GM21786 (cell line): ENCODE results near the gene TIGD7.

ENCODE experiments used
- ATAC-seq: cut with Tn5 transposase; IDR thresholded peaks from one replicate; pipeline ENCODE4 v1.9.1; 2021; ENCODE audit not compliant: unreplicated experiment

TIGD7 gene

DNA sequence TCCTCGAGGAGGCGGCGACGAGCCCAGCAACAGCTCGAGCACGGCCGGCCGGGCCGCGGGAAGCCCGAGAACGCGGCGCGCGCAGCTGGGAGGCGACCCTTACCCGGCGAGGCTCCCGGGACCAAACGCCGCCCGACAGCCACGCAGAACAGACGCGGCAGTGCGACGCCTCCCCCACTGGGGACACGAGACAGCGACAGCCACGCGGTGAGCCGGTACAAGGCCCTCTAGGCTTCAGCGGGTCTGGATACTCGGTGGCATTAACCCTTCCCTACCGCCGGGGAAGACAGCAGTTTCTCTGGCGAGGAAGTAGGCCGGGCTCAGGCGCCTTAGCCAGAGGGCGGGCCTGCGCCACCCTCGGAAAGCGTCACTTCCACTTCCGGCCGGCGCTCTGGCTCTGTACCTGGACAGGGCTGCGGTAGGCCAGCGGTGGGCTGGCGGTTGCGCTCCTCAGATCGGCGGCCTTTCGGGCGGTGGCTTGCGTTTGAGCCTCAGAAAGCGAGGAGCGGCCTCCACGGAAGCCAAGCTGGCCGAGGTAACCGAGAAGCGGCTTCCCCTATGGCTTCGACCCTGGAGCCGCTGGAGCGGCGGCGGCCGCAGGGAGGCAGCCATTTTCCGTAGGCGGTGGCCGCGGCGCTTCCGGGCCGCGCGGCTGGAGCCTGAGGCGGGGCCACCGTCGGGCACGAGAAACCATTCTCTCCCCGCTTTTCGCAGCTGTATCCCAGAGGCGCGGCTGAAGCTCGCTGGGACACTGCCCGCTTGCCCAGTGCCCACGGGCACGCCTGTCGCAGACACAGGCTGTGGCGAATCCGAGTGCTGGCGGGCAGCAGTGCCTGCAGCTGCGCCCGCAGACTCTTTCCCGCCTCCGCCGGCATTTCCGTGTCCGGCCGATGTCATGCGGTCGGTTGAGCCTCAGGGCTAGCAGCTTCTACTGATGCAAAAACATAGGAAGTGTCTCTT is at the start of gene TIGD7, which contains the start of gene ZNF75A:
Gene TIGD7 (minus strand): TSS at position 322 of the 960 bp plus-strand sequence. CDS start 4,816 bp downstream, outside the sequence.
Gene ZNF75A (plus strand): TSS at position 389 of the 960 bp plus-strand sequence. CDS start 2,932 bp downstream, outside the sequence.
- ATAC-seq = peak; percentile 95

DNA sequence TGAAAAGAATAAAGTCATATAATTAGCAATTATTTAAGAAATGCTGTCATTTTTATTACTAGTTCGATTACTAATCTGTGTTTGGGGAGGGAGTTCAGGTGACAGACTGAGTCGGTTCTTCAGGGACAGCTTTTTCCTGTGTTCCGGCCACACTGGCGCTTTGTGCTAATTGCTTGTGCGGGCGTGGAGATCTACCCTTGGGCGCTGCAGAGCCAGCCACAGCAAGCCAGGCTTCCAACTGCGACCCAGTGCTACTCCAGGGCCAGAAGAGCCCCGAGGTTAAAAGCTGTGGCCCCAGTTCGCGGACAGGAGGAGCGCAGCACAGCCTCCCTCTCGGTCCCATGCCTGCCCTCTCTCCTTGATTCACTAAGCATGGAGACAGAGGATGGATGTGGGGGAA is 43.9 kb upstream of the TIGD7 start:
- no peak for ATAC-seq

DNA sequence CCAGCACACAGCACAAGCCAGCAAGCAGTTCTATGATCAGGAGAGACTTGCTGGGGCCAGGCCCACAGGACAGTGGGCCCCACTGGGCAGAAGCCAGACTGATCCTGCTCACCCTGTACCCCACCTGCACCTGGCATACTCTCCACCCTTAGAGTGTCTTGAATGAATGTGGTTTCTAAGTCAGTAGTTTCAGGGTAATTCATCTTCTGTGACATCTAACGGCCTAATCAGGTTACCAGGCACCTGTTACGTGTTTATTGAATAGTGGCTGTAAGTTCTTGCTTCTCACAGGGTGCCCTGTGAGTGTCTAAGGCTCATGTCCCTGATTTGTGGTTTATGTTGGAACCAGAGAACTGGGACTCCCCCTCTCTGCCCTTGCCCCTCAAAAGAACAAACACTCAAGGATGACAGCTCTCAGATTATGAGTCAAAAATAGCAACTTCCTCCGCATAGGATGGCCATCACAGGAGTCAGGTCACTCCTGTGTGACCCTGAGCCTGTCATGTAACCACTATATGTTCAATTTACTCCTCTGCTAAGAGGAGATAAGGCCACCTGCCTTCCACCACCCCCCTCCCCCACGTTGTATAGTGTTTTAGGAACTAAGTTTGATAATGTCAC is 43.4 kb upstream of the TIGD7 start:
- no peak for ATAC-seq

DNA sequence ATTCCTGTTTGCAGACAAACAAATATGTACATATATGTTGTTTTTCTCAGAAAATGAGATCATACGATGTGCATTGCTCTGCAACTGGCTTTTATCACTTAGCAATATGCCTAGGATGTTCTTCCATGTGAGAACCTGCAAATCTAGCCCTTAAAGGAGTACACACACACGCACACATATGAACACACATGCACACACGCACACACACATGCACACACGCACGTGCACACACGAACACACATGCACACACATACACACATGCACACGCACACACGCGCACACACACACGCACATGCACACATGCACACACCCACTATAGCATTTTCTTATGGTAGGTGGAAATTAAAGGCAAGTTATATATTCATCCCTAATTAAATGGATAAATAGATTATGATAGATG is 42.4 kb upstream of the TIGD7 start:
- no peak for ATAC-seq

DNA sequence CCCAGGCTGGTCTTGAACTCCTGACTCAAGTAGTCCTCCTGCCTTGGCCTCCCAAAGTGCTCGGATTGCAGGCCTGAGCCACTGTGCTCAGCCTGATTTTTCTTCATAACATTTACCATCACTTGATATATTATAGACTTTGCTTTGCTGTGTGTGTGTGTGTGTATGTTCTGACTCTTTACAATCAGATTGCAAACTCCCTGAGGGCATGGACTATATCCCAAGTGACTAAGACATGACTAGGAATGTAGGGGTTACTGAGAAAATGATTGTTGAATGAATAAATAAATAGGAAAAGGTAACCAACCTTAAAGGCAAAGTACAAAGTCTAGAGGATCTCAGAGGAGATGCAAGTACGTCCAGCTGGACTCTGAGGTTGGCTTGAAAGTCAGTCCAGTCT is 40.8 kb upstream of the TIGD7 start:
- ATAC-seq = no peak

DNA sequence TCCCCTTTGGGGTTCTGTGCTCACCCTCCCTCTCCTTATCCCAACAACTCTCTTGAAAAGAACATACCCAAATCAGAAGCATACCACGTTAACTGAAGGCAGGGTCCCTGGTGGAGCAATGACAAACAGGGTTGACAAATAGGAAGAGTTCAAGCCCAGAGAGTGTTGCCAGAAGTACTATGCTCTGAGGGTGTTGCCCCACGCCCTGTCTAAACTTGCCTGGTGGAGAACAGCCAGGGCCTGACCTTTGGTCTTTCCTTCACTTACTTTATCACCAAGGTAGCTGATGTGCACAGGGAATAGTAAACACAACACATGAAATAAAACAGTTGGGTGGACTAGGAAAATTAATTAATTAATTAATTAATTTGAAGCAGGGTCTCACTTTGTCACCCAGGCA is 23.4 kb upstream of the TIGD7 start:
- ATAC-seq = no peak

DNA sequence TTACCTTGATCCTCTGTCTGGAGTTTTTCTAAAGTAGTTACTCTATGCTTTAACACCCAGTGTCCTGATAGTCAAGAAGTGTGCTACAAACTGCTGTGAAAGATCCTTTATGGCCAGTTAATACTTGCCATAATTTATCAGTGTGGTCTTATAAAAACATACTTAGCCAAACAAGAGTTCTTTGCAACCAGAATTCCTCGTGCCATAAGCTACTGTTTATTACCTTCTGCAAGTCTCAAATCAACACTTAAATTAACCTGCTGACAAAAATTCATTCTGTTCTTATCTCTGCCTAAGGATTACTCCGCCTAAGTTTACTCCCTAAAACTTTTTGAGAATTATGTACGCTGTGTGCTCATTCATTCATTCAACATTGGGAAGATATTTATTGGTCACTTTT is 22.9 kb upstream of the TIGD7 start:
- no peak for ATAC-seq

DNA sequence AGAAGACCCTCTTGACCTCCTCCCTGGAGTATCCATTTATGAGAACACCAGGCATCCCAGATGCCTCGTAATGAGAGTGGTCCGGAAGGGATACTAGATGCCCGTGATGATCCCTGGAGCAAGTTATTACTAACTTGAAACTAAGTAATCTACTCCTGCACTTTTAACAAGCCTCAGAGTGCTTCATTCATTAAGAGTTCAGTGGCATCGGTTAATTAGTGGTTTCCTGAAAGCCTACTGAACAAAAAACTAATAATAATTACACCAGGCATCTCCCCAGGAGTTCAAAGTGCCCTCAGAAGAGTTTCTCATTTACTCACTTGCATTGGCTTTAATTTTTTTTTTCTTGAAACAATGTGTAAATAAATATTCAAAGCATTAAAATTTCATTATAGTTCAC is 22.3 kb upstream of the TIGD7 start:
- ATAC-seq = no peak

GRCh38 chr16:3321816-3322215 is 16.6 kb upstream of the TIGD7 start:
- ATAC-seq = no peak

- ATAC-seq = no peak
These were observed 12.2 kb upstream of the TIGD7 start for GRCh38 chr16:3317315-3317999.

- ATAC-seq = no peak
These were observed 6.3 kb upstream of the TIGD7 start for GRCh38 chr16:3311496-3311895.

DNA sequence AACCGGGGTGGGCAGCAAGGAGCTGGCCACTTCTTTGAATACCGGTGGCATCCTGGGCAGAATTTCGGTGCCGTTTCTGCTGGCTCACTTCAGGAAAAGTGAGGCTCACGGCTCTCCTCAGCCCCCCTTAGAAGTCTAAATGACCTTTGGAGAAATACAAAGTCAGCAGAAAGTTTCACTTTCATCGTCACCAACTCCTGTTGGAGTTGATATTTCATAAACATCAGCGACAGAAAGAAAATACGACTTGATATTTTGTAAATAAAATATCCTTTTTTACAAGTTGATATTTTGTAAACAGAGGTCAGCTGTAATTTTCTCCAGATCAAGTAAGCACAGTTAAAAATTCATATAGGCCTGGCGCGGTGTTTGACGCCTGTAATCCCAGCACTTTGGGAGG is 848 bp upstream of the TIGD7 start:
- no peak for ATAC-seq

DNA sequence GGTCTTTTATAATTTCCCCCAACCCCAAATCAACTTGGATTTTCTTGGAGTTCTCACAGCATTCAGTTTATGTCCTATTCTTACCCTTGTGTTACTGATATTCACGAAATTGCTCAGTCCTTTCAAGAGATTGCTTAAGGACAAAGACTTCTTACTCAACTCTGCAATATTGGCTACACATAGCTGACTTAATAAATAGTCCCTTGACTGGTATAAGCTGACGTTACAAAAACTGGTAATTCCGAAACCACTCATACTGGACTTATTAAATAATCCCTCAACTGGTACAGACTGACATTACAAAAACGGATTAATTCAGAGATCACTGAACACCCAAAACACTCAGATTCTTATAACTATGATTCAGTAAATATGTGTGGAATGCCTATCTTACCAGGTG is 860 bp downstream of the TIGD7 start:
- no peak for ATAC-seq

GRCh38 chr16:3295783-3296182 is 9.4 kb downstream of the TIGD7 start:
- no peak for ATAC-seq

DNA sequence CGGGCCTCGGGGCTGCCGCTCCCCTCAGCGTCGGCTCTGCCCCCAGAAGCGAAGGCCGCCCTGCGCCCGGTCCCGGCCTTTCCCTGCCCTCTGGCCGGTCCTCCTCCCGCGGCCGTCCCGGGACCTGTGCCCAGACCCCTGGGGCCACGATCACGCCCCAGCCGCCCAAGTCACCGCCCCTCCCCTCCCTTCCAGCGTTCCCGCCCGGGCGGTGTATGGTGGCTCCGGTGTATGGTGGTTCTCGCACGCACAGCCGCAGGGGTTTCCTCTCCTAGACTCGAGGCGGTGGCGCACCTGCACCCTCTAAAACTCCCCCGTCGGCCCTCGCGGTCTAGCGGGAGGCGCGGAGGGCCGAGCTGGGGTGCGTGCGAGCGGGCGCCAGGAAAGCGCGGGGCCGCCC is 10.0 kb downstream of the TIGD7 start:
- no peak for ATAC-seq

DNA sequence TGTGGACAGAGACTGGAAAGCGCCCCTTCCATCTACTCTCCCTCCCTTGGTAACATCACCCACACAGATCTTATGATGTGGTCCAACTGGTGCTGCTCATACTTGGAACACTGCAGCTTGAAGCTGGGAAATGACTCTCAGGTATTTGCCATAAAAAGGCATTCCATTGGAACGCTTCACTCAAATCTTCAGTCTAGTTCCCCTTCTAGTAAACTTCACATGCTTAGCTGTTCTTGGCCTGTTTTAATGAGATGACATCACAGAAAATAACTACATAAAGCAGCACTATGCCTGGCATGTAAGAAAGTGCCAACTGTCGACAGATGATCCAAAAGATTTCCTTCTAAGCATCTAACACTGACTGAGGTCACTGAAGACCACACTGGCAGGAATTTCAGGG is 12.6 kb downstream of the TIGD7 start:
- no peak for ATAC-seq

DNA sequence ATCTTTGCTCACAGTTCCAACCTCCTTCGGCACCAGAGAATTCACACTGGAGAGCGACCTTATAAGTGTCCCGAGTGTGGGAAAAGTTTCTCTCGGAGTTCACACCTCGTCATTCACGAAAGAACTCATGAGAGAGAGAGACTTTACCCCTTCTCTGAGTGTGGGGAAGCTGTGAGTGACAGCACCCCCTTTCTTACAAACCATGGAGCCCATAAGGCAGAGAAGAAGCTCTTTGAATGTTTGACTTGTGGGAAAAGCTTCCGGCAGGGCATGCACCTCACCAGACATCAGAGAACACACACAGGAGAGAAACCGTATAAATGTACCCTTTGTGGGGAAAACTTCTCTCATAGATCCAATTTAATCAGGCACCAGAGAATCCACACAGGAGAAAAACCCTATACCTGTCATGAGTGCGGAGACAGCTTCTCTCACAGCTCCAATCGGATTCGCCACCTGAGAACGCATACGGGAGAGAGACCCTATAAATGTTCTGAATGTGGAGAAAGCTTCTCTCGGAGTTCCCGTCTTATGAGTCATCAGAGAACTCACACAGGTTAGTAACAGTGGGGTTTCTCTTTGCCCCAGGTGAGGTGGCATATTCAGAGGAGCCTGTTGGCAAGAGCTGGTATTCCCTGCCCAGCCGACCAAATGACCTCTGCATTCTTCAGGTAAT is 15.1 kb downstream of the TIGD7 start:
- no peak for ATAC-seq

DNA sequence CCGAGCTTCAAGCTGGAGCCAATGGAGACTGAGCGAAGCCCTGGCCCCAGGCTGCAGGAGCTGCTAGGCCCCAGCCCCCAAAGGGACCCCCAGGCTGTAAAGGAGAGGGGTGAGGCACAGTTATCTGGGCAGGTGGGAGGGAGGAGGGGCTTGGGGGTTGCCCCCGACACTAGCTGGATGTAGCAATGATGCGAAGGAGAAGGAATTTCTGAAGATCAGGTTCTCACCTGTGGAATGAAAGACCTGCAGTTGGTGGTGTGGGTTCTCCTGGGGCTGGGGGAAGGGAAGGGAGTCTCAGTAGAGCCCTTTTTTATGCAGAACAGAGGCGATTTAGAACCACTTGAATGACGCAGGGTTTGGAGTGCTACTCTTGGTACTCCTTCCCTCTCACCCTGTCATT is 20.1 kb downstream of the TIGD7 start:
- no peak for ATAC-seq

DNA sequence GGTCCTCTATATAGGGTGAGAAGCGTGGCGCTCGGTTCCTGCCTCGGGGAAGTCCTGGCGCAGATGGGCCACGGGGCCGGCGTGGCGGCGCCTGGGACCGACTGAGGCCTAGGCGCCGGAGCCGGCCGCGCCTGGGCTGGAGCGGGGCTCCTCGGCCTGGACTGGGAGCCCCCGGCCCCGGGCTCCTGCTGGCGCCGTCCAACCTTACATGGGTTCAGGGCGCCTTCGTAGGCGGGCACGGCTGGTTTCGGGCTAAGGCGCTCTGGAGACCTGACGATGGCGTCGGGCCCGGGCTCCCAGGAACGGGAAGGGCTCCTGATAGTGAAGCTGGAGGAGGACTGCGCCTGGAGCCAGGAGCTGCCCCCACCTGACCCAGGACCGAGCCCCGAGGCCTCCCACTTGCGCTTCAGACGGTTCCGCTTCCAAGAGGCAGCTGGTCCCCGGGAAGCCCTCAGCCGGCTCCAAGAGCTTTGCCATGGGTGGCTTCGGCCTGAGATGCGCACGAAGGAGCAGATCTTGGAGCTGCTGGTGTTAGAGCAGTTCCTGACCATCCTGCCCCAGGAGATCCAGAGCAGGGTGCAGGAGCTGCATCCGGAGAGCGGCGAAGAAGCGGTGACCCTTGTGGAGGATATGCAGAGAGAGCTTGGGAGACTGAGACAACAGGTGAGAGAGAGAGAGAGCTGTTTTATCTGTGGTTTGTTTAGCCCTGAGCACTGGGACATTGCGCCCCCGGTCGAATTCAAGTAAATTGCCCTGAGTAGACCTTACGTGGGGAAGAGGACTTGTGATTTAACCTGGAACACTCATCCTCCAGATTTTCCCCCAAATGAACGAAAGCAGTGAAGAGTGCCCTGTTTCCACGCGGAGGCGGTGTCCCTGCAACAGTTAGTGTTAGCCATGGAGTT is 21.4 kb downstream of the TIGD7 start:
- ATAC-seq = no peak
